ENCODE data around the gene CARHSP1.

Gene CARHSP1

GRCh38 chr16:8849411-8850011 lies 19.3 kb downstream of the CARHSP1 start:
- peak overlapping the region; percentile 1 for H3K27ac ChIP-seq
- no peak overlapping the region for H2AFZ ChIP-seq
- H3K4me2 ChIP-seq (ENCODE audit: low read length): no peak overlapping the region
- H3K36me3 ChIP-seq (ENCODE audit: control insufficient read depth, insufficient read depth, low read length): no peaks in the 10 kb centered on the region
- no peaks in the 10 kb centered on the region for H3K4me1 ChIP-seq
- no peaks in the 10 kb centered on the region for H3K9me3 ChIP-seq (ENCODE audit: control insufficient read depth, low read length)
- TF ChIP-seq CTCF (IDR thresholded peaks at IDR 0.05): no peak
- no peaks in the 10 kb centered on the region for H3K79me2 ChIP-seq
- H3K9ac ChIP-seq: no peak overlapping the region
- H3K27me3 ChIP-seq (ENCODE audit: control insufficient read depth, insufficient read depth, low read length): no peaks in the 10 kb centered on the region
- H3K4me3 ChIP-seq (ENCODE audit: low read depth, low read length): no peak overlapping the region

- Histone ChIP-seq H3K4me3 (ENCODE audit: low read depth, low read length) (no peak overlapping the region), H3K79me2 (no peaks in the 10 kb centered on the region), H3K27me3 (ENCODE audit: control insufficient read depth, insufficient read depth, low read length) (no peaks in the 10 kb centered on the region), H3K9me3 (ENCODE audit: control insufficient read depth, low read length) (no peaks in the 10 kb centered on the region), H3K9ac (no peak overlapping the region), H3K27ac (no peak overlapping the region), H3K4me1 (no peaks in the 10 kb centered on the region), H3K4me2 (ENCODE audit: low read length) (no peak overlapping the region), H3K36me3 (ENCODE audit: control insufficient read depth, insufficient read depth, low read length) (no peaks in the 10 kb centered on the region), H2AFZ (no peak overlapping the region)
- TF ChIP-seq CTCF (IDR thresholded peaks at IDR 0.05): no peak
Observed at GRCh38 chr16:8848939-8849391, 19.8 kb downstream of the CARHSP1 start.

GRCh38 chr16:8848231-8848938 lies 20.4 kb downstream of the CARHSP1 start:
- Histone ChIP-seq H3K9me3 (ENCODE audit: control insufficient read depth, low read length) (no peaks in the 10 kb centered on the region), H3K79me2 (no peaks in the 10 kb centered on the region), H3K27ac (no peak overlapping the region), H3K4me2 (ENCODE audit: low read length) (no peak overlapping the region), H3K36me3 (ENCODE audit: control insufficient read depth, insufficient read depth, low read length) (no peaks in the 10 kb centered on the region), H2AFZ (no peak overlapping the region), H3K9ac (no peak overlapping the region), H3K27me3 (ENCODE audit: control insufficient read depth, insufficient read depth, low read length) (no peaks in the 10 kb centered on the region), H3K4me1 (no peaks in the 10 kb centered on the region), H3K4me3 (ENCODE audit: low read depth, low read length) (no peak overlapping the region)
- TF ChIP-seq CTCF (IDR thresholded peaks at IDR 0.05): no peak

- Histone ChIP-seq H3K9me3 (ENCODE audit: control insufficient read depth, low read length) (no peaks in the 10 kb centered on the region), H3K4me1 (no peaks in the 10 kb centered on the region), H3K4me2 (ENCODE audit: low read length) (no peak overlapping the region), H3K4me3 (ENCODE audit: low read depth, low read length) (no peak overlapping the region), H3K27ac (no peak overlapping the region), H3K27me3 (ENCODE audit: control insufficient read depth, insufficient read depth, low read length) (no peaks in the 10 kb centered on the region), H3K79me2 (no peaks in the 10 kb centered on the region), H3K9ac (no peak overlapping the region), H2AFZ (no peak overlapping the region), H3K36me3 (ENCODE audit: control insufficient read depth, insufficient read depth, low read length) (no peaks in the 10 kb centered on the region)
- no peak for TF ChIP-seq CTCF (IDR thresholded peaks at IDR 0.05)
Observed at GRCh38 chr16:8847623-8848022, 21.2 kb downstream of the CARHSP1 start.

GRCh38 chr16:8847145-8847544 lies 21.7 kb downstream of the CARHSP1 start:
- no peaks in the 10 kb centered on the region for H3K79me2 ChIP-seq
- no peaks in the 10 kb centered on the region for H3K36me3 ChIP-seq (ENCODE audit: control insufficient read depth, insufficient read depth, low read length)
- no peak for TF ChIP-seq CTCF (IDR thresholded peaks at IDR 0.05)
- H3K27me3 ChIP-seq (ENCODE audit: control insufficient read depth, insufficient read depth, low read length): no peaks in the 10 kb centered on the region
- H3K4me2 ChIP-seq (ENCODE audit: low read length): no peak overlapping the region
- H3K4me1 ChIP-seq: peaks cover under 1% of the 10 kb centered on the region
- no peaks in the 10 kb centered on the region for H3K9me3 ChIP-seq (ENCODE audit: control insufficient read depth, low read length)
- no peak overlapping the region for H3K4me3 ChIP-seq (ENCODE audit: low read depth, low read length)
- H3K9ac ChIP-seq: no peak overlapping the region
- no peak overlapping the region for H2AFZ ChIP-seq
- H3K27ac ChIP-seq: no peak overlapping the region
